GM18508 (cell line): ENCODE data around the gene UBQLN1.
"Not testable (repeated sequence)": the region's sequence is repeated elsewhere in the genome, so short reads cannot be mapped to it uniquely, and the experiment has no call there.

Experiments used
- ATAC-seq: cut with Tn5 transposase; IDR thresholded peaks from one replicate; pipeline ENCODE4 v1.9.1; 2021; ENCODE audit warnings: moderate number of reproducible peaks; ENCODE audit not compliant: insufficient read depth, unreplicated experiment

The UBQLN1 gene

GRCh38 chr9:83639266-83639665 is 68.5 kb downstream of the UBQLN1 start:
- ATAC-seq, result no peak

GRCh38 chr9:83637389-83637788 is 70.4 kb downstream of the UBQLN1 start:
- no peak for ATAC-seq

- no peak for ATAC-seq
Measured at GRCh38 chr9:83636813-83637212, 70.9 kb downstream of the UBQLN1 start.

GRCh38 chr9:83633676-83634075 is 74.1 kb downstream of the UBQLN1 start:
- ATAC-seq, result no peak

GRCh38 chr9:83633255-83633654 is 74.5 kb downstream of the UBQLN1 start:
- ATAC-seq, result no peak

- no peak for ATAC-seq
Measured at GRCh38 chr9:83630938-83631457, 76.8 kb downstream of the UBQLN1 start.

GRCh38 chr9:83629433-83630104 is 78.2 kb downstream of the UBQLN1 start:
- ATAC-seq, result no peak

- ATAC-seq, result no peak
Measured at GRCh38 chr9:83628540-83628939, 79.2 kb downstream of the UBQLN1 start.

- ATAC-seq, result no peak
Measured at GRCh38 chr9:83625178-83625577, 82.6 kb downstream of the UBQLN1 start.

- peak; percentile 25 for ATAC-seq
Measured at GRCh38 chr9:83623679-83624076, 84.1 kb downstream of the UBQLN1 start.

GRCh38 chr9:83622939-83623678 is 84.6 kb downstream of the UBQLN1 start, which contains the start of gene IDNK:
TSS of gene IDNK (plus strand) at chr9:83623143. CDS start at chr9:83623172, 29 bp downstream.
- ATAC-seq, result peak; percentile 46

GRCh38 chr9:83622433-83622938 is 85.3 kb downstream of the UBQLN1 start:
- ATAC-seq, result peak; percentile 7

- no peak for ATAC-seq
Measured at GRCh38 chr9:83620841-83621636, 86.7 kb downstream of the UBQLN1 start.

- no peak for ATAC-seq
Measured at GRCh38 chr9:83617299-83617698, 90.5 kb downstream of the UBQLN1 start.

- not testable (repeated sequence) for ATAC-seq
Measured at GRCh38 chr9:83613298-83613697, 94.5 kb downstream of the UBQLN1 start.
